A549 (cell line): ENCODE results near the gene FAM118B.

Experiments used
- JUN ChIP-seq, 2 experiments: fragments of >200 bp; sonication (Bioruptor Twin); formaldehyde crosslinking; IDR thresholded peaks; 2 replicates in 1 of 2; 3 replicates in 1 of 2; pipeline ENCODE4 v1.6.1; 2016 to 2017
- MAFK ChIP-seq: fragments of 450-650 bp; IDR thresholded peaks from 2 replicates; pipeline ENCODE4 v1.6.1; 2014; ENCODE audit not compliant: partially characterized antibody
- MAX ChIP-seq: IDR thresholded peaks from 2 replicates; pipeline ENCODE4 v1.6.1; 2012
- NR3C1 ChIP-seq: fragments of >200 bp; sonication (Bioruptor Twin); formaldehyde crosslinking; IDR thresholded peaks from 3 replicates; pipeline ENCODE4 v1.6.1; 2017
- PHF8 ChIP-seq: fragments of 200-600 bp; sonication (generic); IDR thresholded peaks from 2 replicates; pipeline ENCODE4 v1.6.1; 2016; ENCODE audit warnings: low read depth, mild to moderate bottlenecking, antibody characterized with exemption, moderate library complexity, borderline replicate concordance
- POLR2A ChIP-seq: IDR thresholded peaks from 2 replicates; pipeline ENCODE4 v1.6.1; 2012; ENCODE audit warnings: mild to moderate bottlenecking, low read length
- RAD21 ChIP-seq, 2 experiments: fragments of >200 bp in 1 of 2; sonication (Bioruptor Twin) in 1 of 2; formaldehyde crosslinking in 1 of 2; IDR thresholded peaks in 1 of 2; conservative IDR thresholded peaks in 1 of 2; 2 replicates in 1 of 2; 3 replicates in 1 of 2; pipeline ENCODE4 v1.6.1; 2012 to 2018; ENCODE audit warnings: inconsistent platforms in 1 of 2
- TF ChIP-seq, protein P1 (sequence below): fragments of >200 bp; sonication (Bioruptor Twin); formaldehyde crosslinking; IDR thresholded peaks from 3 replicates; pipeline ENCODE4 v1.5.1; 2016

- TF ChIP-seq, protein P1, sequence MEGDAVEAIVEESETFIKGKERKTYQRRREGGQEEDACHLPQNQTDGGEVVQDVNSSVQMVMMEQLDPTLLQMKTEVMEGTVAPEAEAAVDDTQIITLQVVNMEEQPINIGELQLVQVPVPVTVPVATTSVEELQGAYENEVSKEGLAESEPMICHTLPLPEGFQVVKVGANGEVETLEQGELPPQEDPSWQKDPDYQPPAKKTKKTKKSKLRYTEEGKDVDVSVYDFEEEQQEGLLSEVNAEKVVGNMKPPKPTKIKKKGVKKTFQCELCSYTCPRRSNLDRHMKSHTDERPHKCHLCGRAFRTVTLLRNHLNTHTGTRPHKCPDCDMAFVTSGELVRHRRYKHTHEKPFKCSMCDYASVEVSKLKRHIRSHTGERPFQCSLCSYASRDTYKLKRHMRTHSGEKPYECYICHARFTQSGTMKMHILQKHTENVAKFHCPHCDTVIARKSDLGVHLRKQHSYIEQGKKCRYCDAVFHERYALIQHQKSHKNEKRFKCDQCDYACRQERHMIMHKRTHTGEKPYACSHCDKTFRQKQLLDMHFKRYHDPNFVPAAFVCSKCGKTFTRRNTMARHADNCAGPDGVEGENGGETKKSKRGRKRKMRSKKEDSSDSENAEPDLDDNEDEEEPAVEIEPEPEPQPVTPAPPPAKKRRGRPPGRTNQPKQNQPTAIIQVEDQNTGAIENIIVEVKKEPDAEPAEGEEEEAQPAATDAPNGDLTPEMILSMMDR = no peak
- TF ChIP-seq POLR2A (no peak), RAD21 (conservative IDR thresholded peaks at IDR 0.05 in 1 of 2, IDR thresholded peaks at IDR 0.05 in 1 of 2) (no peak), NR3C1 (no peak), JUN (IDR thresholded peaks at IDR 0.05) (no peak), MAX (no peak), PHF8 (no peak), MAFK (no peak)
Observed at GRCh38 chr11:126216526-126217305, 5.1 kb downstream of the FAM118B start.
